Trophoblast cell (in vitro differentiated cells and primary cell): ENCODE measurements around the gene KIAA1614.
"Not testable (repeated sequence)": the region's sequence is repeated elsewhere in the genome, so short reads cannot be mapped to it uniquely, and the experiment has no call there.

ENCODE experiments used
- DNase-seq, 2 donors: peaks; one replicate each; pipeline ENCODE4 v3.0.0-alpha.2; 2016
- H2AFZ ChIP-seq: 2 replicates; pipeline ENCODE4 v1.6.1; 2013; ENCODE audit warnings: low read length, moderate library complexity, mild to moderate bottlenecking; ENCODE audit not compliant: insufficient read depth, poor library complexity
- H2AK5ac ChIP-seq: 2 replicates; pipeline ENCODE4 v1.6.1; 2013; ENCODE audit warnings: mild to moderate bottlenecking, low read length
- H2BK120ac ChIP-seq: 2 replicates; pipeline ENCODE4 v1.6.1; 2013; ENCODE audit warnings: low read length, mild to moderate bottlenecking, moderate library complexity; ENCODE audit not compliant: insufficient read depth, poor library complexity
- H2BK12ac ChIP-seq: 2 replicates; pipeline ENCODE4 v1.6.1; 2013; ENCODE audit warnings: mild to moderate bottlenecking, low read length, moderate library complexity
- H2BK5ac ChIP-seq: 2 replicates; pipeline ENCODE4 v1.6.1; 2013; ENCODE audit warnings: low read length, low read depth, moderate library complexity, mild to moderate bottlenecking; ENCODE audit not compliant: poor library complexity
- H3K14ac ChIP-seq: 2 replicates; pipeline ENCODE4 v1.6.1; 2013; ENCODE audit warnings: mild to moderate bottlenecking, low read length
- H3K18ac ChIP-seq: 2 replicates; pipeline ENCODE4 v1.6.1; 2013; ENCODE audit warnings: mild to moderate bottlenecking, low read length
- H3K23ac ChIP-seq: 2 replicates; pipeline ENCODE4 v1.6.1; 2013; ENCODE audit warnings: low read length
- H3K27ac ChIP-seq: 2 replicates; pipeline ENCODE4 v1.5.1; 2013; ENCODE audit warnings: low read depth, mild to moderate bottlenecking, inconsistent platforms, low read length, moderate library complexity
- H3K27me3 ChIP-seq: 2 replicates; pipeline ENCODE4 v1.6.1; 2013; ENCODE audit warnings: inconsistent platforms, mild to moderate bottlenecking, low read length, moderate library complexity; ENCODE audit not compliant: insufficient read depth
- H3K36me3 ChIP-seq, 2 experiments: 1 replicate in 1 of 2; 2 replicates in 1 of 2; pipeline ENCODE4 v1.6.1; 2013; ENCODE audit warnings: low read length in 2 of 2, mild to moderate bottlenecking in 2 of 2, moderate library complexity in 1 of 2; ENCODE audit not compliant: insufficient read depth in 2 of 2, control insufficient read depth in 1 of 2
- H3K4ac ChIP-seq: 2 replicates; pipeline ENCODE4 v1.6.1; 2013; ENCODE audit warnings: low read depth, mild to moderate bottlenecking, low read length, moderate library complexity
- H3K4me1 ChIP-seq, 2 experiments: 1 replicate in 1 of 2; 2 replicates in 1 of 2; pipeline ENCODE4 v1.6.1; 2013; ENCODE audit warnings: low read length in 2 of 2, mild to moderate bottlenecking in 2 of 2, moderate library complexity in 1 of 2; ENCODE audit not compliant: insufficient read depth in 2 of 2, control insufficient read depth in 1 of 2
- H3K4me2 ChIP-seq: 2 replicates; pipeline ENCODE4 v1.6.1; 2013; ENCODE audit warnings: inconsistent platforms, mild to moderate bottlenecking, low read length, moderate library complexity
- H3K4me3 ChIP-seq: 2 replicates; pipeline ENCODE4 v1.5.1; 2013; ENCODE audit warnings: mild to moderate bottlenecking, low read depth, low read length, inconsistent platforms
- H3K79me1 ChIP-seq: one replicate; pipeline ENCODE4 v1.6.1; 2013; ENCODE audit warnings: low read length
- H3K79me2 ChIP-seq: 2 replicates; pipeline ENCODE4 v1.6.1; 2013; ENCODE audit warnings: low read length, mild to moderate bottlenecking; ENCODE audit not compliant: control insufficient read depth, insufficient read depth, poor library complexity
- H3K9ac ChIP-seq: 2 replicates; pipeline ENCODE4 v1.6.1; 2013; ENCODE audit warnings: mild to moderate bottlenecking, low read length
- H3K9me3 ChIP-seq: 2 replicates; pipeline ENCODE4 v1.6.1; 2013; ENCODE audit warnings: low read depth, mild to moderate bottlenecking, control low read depth, inconsistent platforms, low read length; ENCODE audit not compliant: insufficient read depth
- H4K12ac ChIP-seq: 2 replicates; pipeline ENCODE4 v1.6.1; 2013; ENCODE audit warnings: low read depth, mild to moderate bottlenecking, low read length, moderate library complexity
- H4K8ac ChIP-seq: 2 replicates; pipeline ENCODE4 v1.6.1; 2013; ENCODE audit warnings: low read depth, mild to moderate bottlenecking, low read length, moderate library complexity
- H4K91ac ChIP-seq: one replicate; pipeline ENCODE4 v1.6.1; 2013; ENCODE audit warnings: low read depth, mild to moderate bottlenecking, low read length, moderate library complexity
- WGBS: extraction: QIAGEN DNeasy Blood & Tissue Kit; methylation state at CpG from one replicate; pipeline ENCODE4 v1.1.7; 2013; ENCODE audit warnings: missing lambda C conversion rate; ENCODE audit not compliant: insufficient read length, insufficient coverage; ENCODE audit errors: extremely low coverage; 5-methylcytosine and 5-hydroxymethylcytosine counted together

Gene KIAA1614

DNA sequence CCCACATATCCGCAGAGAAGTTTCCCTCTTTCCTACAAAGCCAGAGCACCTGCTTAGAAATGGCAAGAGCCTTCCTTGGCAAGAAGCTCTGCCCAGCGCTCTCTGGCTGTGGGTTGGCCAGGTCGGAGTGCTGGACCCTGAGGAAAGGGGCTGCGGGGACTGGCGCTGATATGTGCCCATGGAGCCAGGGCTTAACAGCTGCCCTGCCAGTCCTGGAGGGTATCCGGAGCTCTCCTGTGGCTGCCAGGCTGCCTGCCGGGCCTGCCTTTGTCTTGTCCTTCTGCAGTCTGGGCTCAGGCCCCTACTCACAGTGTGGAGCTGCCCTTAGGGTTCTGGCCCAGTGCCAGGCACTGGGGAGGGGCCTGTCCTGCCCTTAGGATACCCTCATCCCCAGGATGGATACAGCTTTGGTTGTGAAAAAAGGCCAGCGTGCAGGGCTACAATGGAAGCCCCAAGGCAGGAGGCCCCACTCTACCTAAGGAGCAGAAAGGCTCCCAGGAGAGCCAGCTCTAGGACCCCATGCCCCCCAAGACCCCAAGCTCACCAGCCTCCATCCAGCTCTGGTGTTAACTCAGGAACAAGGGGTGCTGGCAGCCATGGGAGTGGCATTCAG is 43.4 kb downstream of the KIAA1614 start:
- Histone ChIP-seq H2AFZ (no peak overlapping the region), H3K9me3 (no peaks in the 10 kb centered on the region), H3K9ac (no peak overlapping the region), H4K12ac (no peak overlapping the region), H4K91ac (no peak overlapping the region), H3K27me3 (no peaks in the 10 kb centered on the region), H3K4me3 (no peak overlapping the region), H2BK120ac (no peak overlapping the region), H3K4me2 (no peak overlapping the region), H3K36me3 (peaks cover 14 to 15% of the 10 kb centered on the region in 2 experiments), H3K18ac (no peak overlapping the region), H3K14ac (no peak overlapping the region), H3K27ac (no peak overlapping the region), H3K23ac (no peak overlapping the region), H3K4ac (no peak overlapping the region), H2AK5ac (no peak overlapping the region), H4K8ac (no peak overlapping the region), H3K4me1 (peaks cover 13 to 15% of the 10 kb centered on the region in 2 experiments), H2BK5ac (no peak overlapping the region), H3K79me1 (peaks cover 9% of the 10 kb centered on the region), H2BK12ac (no peak overlapping the region), H3K79me2 (peaks cover 2% of the 10 kb centered on the region)
- no peak for DNase-seq
- no CpG with 5 or more reads among the region's 8 CpGs for WGBS

- H3K79me2 ChIP-seq, H3K4ac ChIP-seq, H3K27ac ChIP-seq, H2BK5ac ChIP-seq, H2AK5ac ChIP-seq, H3K23ac ChIP-seq, H3K4me2 ChIP-seq, H4K91ac ChIP-seq, H4K12ac ChIP-seq, H2BK120ac ChIP-seq, H3K9ac ChIP-seq, H3K4me3 ChIP-seq, H3K18ac ChIP-seq, DNase-seq, H3K14ac ChIP-seq, H3K27me3 ChIP-seq, H3K9me3 ChIP-seq, H2BK12ac ChIP-seq, H3K4me1 ChIP-seq, H4K8ac ChIP-seq, H2AFZ ChIP-seq, H3K79me1 ChIP-seq: not testable (repeated sequence)
- no CpG with 5 or more reads among the region's 5 CpGs for WGBS
- H3K36me3 ChIP-seq, result peaks cover 14% of the 10 kb centered on the region in 2 experiments
Measured at GRCh38 chr1:180959620-180960019, 46.9 kb downstream of the KIAA1614 start.

DNA sequence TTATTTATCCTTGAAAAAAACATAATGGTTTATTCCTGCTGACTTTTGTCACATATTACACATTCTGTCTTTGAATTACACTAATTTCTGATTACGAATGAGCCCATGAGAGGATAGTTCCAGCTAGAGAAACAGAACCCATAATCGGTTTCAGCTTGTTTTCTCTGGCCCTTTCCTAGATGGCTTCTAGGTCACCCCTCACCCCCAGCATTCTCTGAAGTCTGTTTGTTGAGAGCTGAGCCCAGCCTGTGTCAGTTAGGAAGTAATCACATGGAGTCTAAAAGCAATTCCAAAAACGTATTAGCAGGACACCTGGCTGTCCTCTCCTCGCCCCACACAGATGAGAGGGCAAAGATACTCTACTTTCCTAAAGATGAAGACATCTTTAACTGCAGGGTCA is 48.9 kb downstream of the KIAA1614 start:
- H4K91ac ChIP-seq, result no peak overlapping the region
- no peak overlapping the region for H3K27ac ChIP-seq
- H2BK12ac ChIP-seq, result no peak overlapping the region
- H4K8ac ChIP-seq, result no peak overlapping the region
- no CpG with 5 or more reads among the region's 4 CpGs for WGBS
- no peak overlapping the region for H4K12ac ChIP-seq
- no peak overlapping the region for H3K18ac ChIP-seq
- peaks cover 12 to 18% of the 10 kb centered on the region in 2 experiments for H3K36me3 ChIP-seq
- DNase-seq, result no peak
- H3K4me3 ChIP-seq, result no peak overlapping the region
- H3K79me2 ChIP-seq, result no peaks in the 10 kb centered on the region
- H2AK5ac ChIP-seq, result no peak overlapping the region
- H3K4me1 ChIP-seq, result peaks cover 4% of the 10 kb centered on the region in 2 experiments
- no peak overlapping the region for H2BK120ac ChIP-seq
- no peak overlapping the region for H3K9ac ChIP-seq
- no peak overlapping the region for H2BK5ac ChIP-seq
- no peak overlapping the region for H3K4me2 ChIP-seq
- H3K9me3 ChIP-seq, result no peaks in the 10 kb centered on the region
- H3K14ac ChIP-seq, result no peak overlapping the region
- no peaks in the 10 kb centered on the region for H3K27me3 ChIP-seq
- no peak overlapping the region for H3K4ac ChIP-seq
- H3K79me1 ChIP-seq, result no peaks in the 10 kb centered on the region
- H3K23ac ChIP-seq, result no peak overlapping the region
- no peak overlapping the region for H2AFZ ChIP-seq

DNA sequence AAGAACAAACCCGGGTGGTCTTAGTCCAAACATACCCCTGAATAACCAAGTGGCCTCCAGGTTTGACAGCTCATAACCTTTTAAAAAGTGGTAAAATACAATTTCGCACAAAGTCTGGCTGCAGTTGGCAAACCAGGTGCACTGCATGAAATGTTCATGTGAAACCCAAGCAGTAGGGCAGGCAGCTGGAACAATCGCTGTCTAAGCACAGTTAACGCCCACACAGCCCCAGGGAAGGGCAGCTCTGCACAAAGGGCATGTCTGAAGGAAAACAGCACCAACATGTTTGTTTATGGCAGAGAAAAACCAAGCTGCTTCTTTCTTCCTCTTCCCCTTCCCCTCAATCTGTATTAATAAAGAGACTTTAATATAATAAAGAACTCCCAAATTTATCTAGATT is 49.5 kb downstream of the KIAA1614 start:
- WGBS, result no CpG with 5 or more reads among the region's 4 CpGs

More for the DNA sequence above, 49.5 kb downstream of the KIAA1614 start:
- Histone ChIP-seq H3K4me3 (no peak overlapping the region), H3K9ac (no peak overlapping the region), H4K91ac (no peak overlapping the region), H4K8ac (no peak overlapping the region), H3K4me1 (peaks cover 4% of the 10 kb centered on the region in 2 experiments), H3K79me1 (no peaks in the 10 kb centered on the region), H3K23ac (no peak overlapping the region), H2BK5ac (no peak overlapping the region), H3K18ac (no peak overlapping the region), H2BK120ac (no peak overlapping the region), H3K27ac (no peak overlapping the region), H4K12ac (no peak overlapping the region), H2BK12ac (no peak overlapping the region), H3K14ac (no peak overlapping the region), H3K79me2 (no peaks in the 10 kb centered on the region), H3K36me3 (peaks cover 15 to 18% of the 10 kb centered on the region in 2 experiments), H3K9me3 (no peaks in the 10 kb centered on the region), H2AK5ac (no peak overlapping the region), H2AFZ (no peak overlapping the region), H3K27me3 (no peaks in the 10 kb centered on the region), H3K4ac (no peak overlapping the region), H3K4me2 (no peak overlapping the region)
- DNase-seq, result no peak
